ENCODE results near the gene PACSIN3. TPM values are rescaled to one million over a fixed set of nuclear protein-coding genes. Genes with fewer than 3 reads are reported as not detected.

PACSIN3 gene
- total and polyA plus RNA-seq, 2 of the 8 experiments (the other 6 are each of a cell fraction or from before 2014, with no cell fraction given), result 23.8 to 47.2 TPM

DNA sequence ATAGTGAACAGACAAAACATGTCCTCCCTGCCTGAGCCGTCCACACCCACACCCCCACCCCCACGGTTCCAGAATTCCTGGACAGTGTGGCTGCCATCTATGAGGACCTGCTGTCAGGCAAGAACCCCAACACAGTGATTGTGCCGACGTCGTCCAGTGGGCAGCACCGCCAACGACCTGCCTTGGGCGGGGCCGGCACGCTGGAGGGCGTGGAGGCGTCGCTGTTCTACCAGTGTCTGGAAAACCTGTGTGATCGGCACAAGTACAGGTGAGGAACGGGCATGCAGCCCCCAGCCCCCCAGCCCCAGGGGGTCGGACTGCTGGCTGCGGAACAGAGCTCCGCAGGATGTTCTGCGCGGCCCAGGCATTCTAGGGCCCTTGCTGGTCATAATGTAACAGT is 29.3 kb downstream of the PACSIN3 start:
- Histone ChIP-seq H2AFZ (ENCODE audit: low read length) (no peak overlapping the region), H4K8ac (ENCODE audit: extremely low read depth, insufficient read depth, low read length) (no peak overlapping the region; the same call in 1 of the 2 replicates), H3K27ac (ENCODE audit: low read depth, low read length) (no peak overlapping the region), H3K23me2 (ENCODE audit: low read depth, low read length) (no peaks in the 10 kb centered on the region), H3K14ac (ENCODE audit: insufficient read length) (no peak overlapping the region), H3K79me2 (ENCODE audit: control insufficient read depth in 1 of 2, insufficient read depth in 2 of 2, low read length in 2 of 2) (no peaks in the 10 kb centered on the region), H4K20me1 (replicated peaks in 1 of 2; ENCODE audit: control insufficient read depth in 1 of 2, insufficient read depth in 2 of 2, low read length in 2 of 2) (peaks cover 0 to 2% of the 10 kb centered on the region in 2 experiments), H3K23ac (ENCODE audit: insufficient read length) (no peak overlapping the region), H2BK12ac (ENCODE audit: low read depth, low read length) (no peak overlapping the region), H3K18ac (ENCODE audit: extremely low read depth, low read length) (no peak overlapping the region), H3K36me3 (ENCODE audit: control insufficient read depth in 2 of 4, insufficient read depth in 4 of 4, low read length in 3 of 4) (no peaks in the 10 kb centered on the region), H3K4me3 (ENCODE audit: extremely low read depth in 1 of 4, insufficient read depth in 2 of 4, low read depth in 3 of 4, low read length in 4 of 4) (no peak overlapping the region), H3K9me3 (ENCODE audit: insufficient read depth in 2 of 2, low read depth in 1 of 2, low read length in 1 of 2) (no peaks in the 10 kb centered on the region), H3K4me2 (ENCODE audit: insufficient read depth in 1 of 2, low read depth in 2 of 2, low read length in 2 of 2) (no peak overlapping the region), H3K56ac (replicated peaks; ENCODE audit: insufficient read length, low read depth, low read length) (no peak overlapping the region), H4K91ac (replicated peaks; ENCODE audit: insufficient read length, low read length) (no peak overlapping the region), H2BK5ac (ENCODE audit: low read depth, low read length) (no peak overlapping the region), H2BK20ac (ENCODE audit: low read length) (no peak overlapping the region), H2BK120ac (replicated peaks; ENCODE audit: low read depth, low read length) (no peak overlapping the region), H3K27me3 (replicated peaks in 1 of 4; ENCODE audit: control insufficient read depth in 3 of 4, extremely low read depth in 1 of 4, insufficient read depth in 3 of 4, low read length in 3 of 4) (no peaks in the 10 kb centered on the region), H3K79me1 (ENCODE audit: low read depth, low read length) (no peaks in the 10 kb centered on the region), H3K4ac (replicated peaks; ENCODE audit: insufficient read length, low read depth, low read length) (no peak overlapping the region), H3K4me1 (replicated peaks in 1 of 4; ENCODE audit: control insufficient read depth in 3 of 4, insufficient read depth in 4 of 4, low read length in 3 of 4) (peaks cover 0 to 4% (median 2%) of the 10 kb centered on the region in 4 experiments; a peak in 4 of 7 replicates), H2AK5ac (ENCODE audit: low read depth, low read length) (no peak overlapping the region), H2BK15ac (ENCODE audit: low read length) (no peak overlapping the region; the same call in 1 of the 2 replicates), H3K9ac (replicated peaks in 1 of 4; ENCODE audit: extremely low read depth in 1 of 4, low read depth in 3 of 4, low read length in 3 of 4) (no peak overlapping the region), H4K5ac (ENCODE audit: insufficient read length, low read depth, low read length) (no peak overlapping the region)
- ChIA-PET CTCF (ENCODE audit: partially characterized antibody) (interaction anchor here (0.6 to 5.6 kb wide), 6 partner anchors 15 to 272 kb away, joined by 3 to 54 read pairs (median 5); no protein-coding TSS in a partner anchor), POLR2A (ENCODE audit: partially characterized antibody) (interaction anchor here (1.5 kb wide), 1 partner anchor 16 kb away, joined by 4 read pairs; no protein-coding TSS in a partner anchor)
- DNase-seq (ENCODE audit: low read depth in 1 of 2, low spot score in 2 of 2) (no peak), FAIRE-seq (no peak)
- WGBS, 2 experiments (ENCODE audit: extremely low coverage in 1 of 2, insufficient coverage in 1 of 2, insufficient read length in 1 of 2, insufficient replicate concordance in 2 of 2, low coverage in 1 of 2, low lambda C conversion rate in 2 of 2, missing lambda C conversion rate in 1 of 2), result 86% methylated on average over 20 of the region's 20 CpGs; no CpG with 5 or more reads in 1 of the 2 experiments
- TF ChIP-seq TCF12 (IDR thresholded peaks at IDR 0.05; ENCODE audit: low read depth, low read length) (no peak), ZNF274 (IDR thresholded peaks at IDR 0.05; ENCODE audit: borderline replicate concordance, extremely low read depth, low read length) (no peak), SP4 (IDR thresholded peaks at IDR 0.05; ENCODE audit: low read length) (no peak), EGR1 (IDR thresholded peaks at IDR 0.05; ENCODE audit: borderline replicate concordance, low read depth, low read length) (no peak), KDM1A (IDR thresholded peaks at IDR 0.05; ENCODE audit: borderline replicate concordance, low read length) (no peak), SIN3A (conservative IDR thresholded peaks at IDR 0.05 in 1 of 2, IDR thresholded peaks at IDR 0.05 in 1 of 2; ENCODE audit: low read depth in 1 of 2, low read length in 2 of 2) (no peak), NANOG (IDR thresholded peaks at IDR 0.05; ENCODE audit: insufficient read depth, low read depth, low read length, poor library complexity, severe bottlenecking) (no peak)
